Prostate gland (tissue), 2 donors: ENCODE data around the gene GBX2.

Experiments
- CTCF ChIP-seq, 4 experiments: fragments of 200-600 bp in 2 of 4; fragments of 450-650 bp in 2 of 4; sonication (generic) in 2 of 4; IDR thresholded peaks; 1 replicate in 3 of 4; 2 replicates in 1 of 4; pipeline ENCODE4 v1.5.1; 2016 to 2019; ENCODE audit warnings: antibody characterized with exemption in 4 of 4, mild to moderate bottlenecking in 2 of 4, moderate library complexity in 2 of 4
- POLR2A ChIP-seq: fragments of 450-650 bp; IDR thresholded peaks from one replicate; pipeline ENCODE4 v1.6.1; 2016; ENCODE audit warnings: antibody characterized with exemption, mild to moderate bottlenecking

GRCh38 chr2:236165842-236166795 lies 2.1 kb downstream of the GBX2 start:
- TF ChIP-seq POLR2A (no peak), CTCF (IDR thresholded peaks at IDR 0.05) (no peak)
